DND-41 (cell line): Measurements from ENCODE around the gene KCTD21.

Experiments used
- ATAC-seq: fragments of 200-7000 bp; cut with Tn5 transposase; 3 replicates; pipeline ENCODE4 v1.9.1; 2021; ENCODE audit warnings: low read depth; ENCODE audit not compliant: insufficient read depth
- DNase-seq: peaks from one replicate; pipeline ENCODE4 v3.0.0-alpha.2; 2020
- H2AFZ ChIP-seq: 2 replicates; pipeline ENCODE4 v1.6.0; 2012; ENCODE audit warnings: low read depth, low read length
- H3K27ac ChIP-seq: 2 replicates; pipeline ENCODE4 v1.5.1; 2012; ENCODE audit warnings: low read length, inconsistent platforms
- H3K27me3 ChIP-seq: fragments of 200-600 bp; sonication (generic); 2 replicates; pipeline ENCODE4 v1.6.0; 2012; ENCODE audit warnings: low read length, mild to moderate bottlenecking, inconsistent platforms; ENCODE audit not compliant: insufficient read depth, poor library complexity
- H3K36me3 ChIP-seq: 2 replicates; pipeline ENCODE4 v1.5.1; 2012; ENCODE audit warnings: low read length, inconsistent platforms; ENCODE audit not compliant: insufficient read depth
- H3K4me1 ChIP-seq: 2 replicates; pipeline ENCODE4 v1.5.1; 2012; ENCODE audit warnings: mild to moderate bottlenecking, low read length; ENCODE audit not compliant: insufficient read depth
- H3K4me2 ChIP-seq: 2 replicates; pipeline ENCODE4 v1.6.0; 2012; ENCODE audit warnings: mild to moderate bottlenecking, moderate library complexity, low read length, inconsistent platforms; ENCODE audit not compliant: insufficient read depth
- H3K4me3 ChIP-seq, 2 experiments: fragments of 200-600 bp in 1 of 2; shearing (Covaris generic) in 1 of 2; 2 replicates each; pipeline ENCODE4 v1.5.1; 2012 to 2016; ENCODE audit warnings: inconsistent platforms in 2 of 2, low read length in 2 of 2, mild to moderate bottlenecking in 2 of 2, low read depth in 1 of 2, moderate library complexity in 1 of 2
- H3K79me2 ChIP-seq: 2 replicates; pipeline ENCODE4 v1.6.0; 2012; ENCODE audit warnings: low read length, inconsistent platforms; ENCODE audit not compliant: insufficient read depth
- H3K9ac ChIP-seq: 2 replicates; pipeline ENCODE4 v1.6.0; 2012; ENCODE audit warnings: low read depth, mild to moderate bottlenecking, inconsistent platforms, low read length, moderate library complexity
- H3K9me3 ChIP-seq: 2 replicates; pipeline ENCODE4 v1.5.1; 2012; ENCODE audit warnings: low read length, moderate library complexity, mild to moderate bottlenecking, inconsistent platforms; ENCODE audit not compliant: insufficient read depth, severe bottlenecking
- H4K20me1 ChIP-seq: 2 replicates; pipeline ENCODE4 v1.6.0; 2012; ENCODE audit warnings: low read length; ENCODE audit not compliant: insufficient read depth
- CTCF ChIP-seq: IDR thresholded peaks from 2 replicates; pipeline ENCODE4 v1.5.1; 2012; ENCODE audit warnings: borderline replicate concordance, low read length, moderate library complexity, mild to moderate bottlenecking; ENCODE audit not compliant: poor library complexity, severe bottlenecking; ENCODE audit errors: extremely low read depth
- EZH2 ChIP-seq: IDR thresholded peaks from 3 replicates; pipeline ENCODE4 v1.6.1; 2012; ENCODE audit warnings: borderline replicate concordance, low read depth, mild to moderate bottlenecking, moderate library complexity, low read length, inconsistent platforms; ENCODE audit not compliant: severe bottlenecking

KCTD21 gene

DNA sequence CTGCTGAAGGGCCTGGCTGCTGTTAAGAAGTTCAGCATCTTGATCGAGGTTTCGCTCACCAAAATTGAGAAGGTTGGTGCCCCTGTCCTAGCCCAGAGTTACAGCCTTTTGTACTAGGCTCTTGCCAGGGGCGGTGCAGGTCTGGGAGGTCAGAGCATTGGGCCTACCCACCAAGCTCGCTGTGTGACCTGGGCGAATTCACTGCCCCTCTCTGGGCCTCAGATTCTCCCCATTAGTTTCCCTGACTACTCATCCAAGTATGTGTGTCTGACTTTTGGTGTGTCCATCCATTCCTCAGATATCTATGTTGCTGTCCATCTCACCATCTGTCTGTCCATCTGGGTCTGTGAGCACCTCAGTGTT lies 11.2 kb upstream of the KCTD21 start:
- no peak overlapping the region for H3K9ac ChIP-seq
- H3K36me3 ChIP-seq = peaks cover 45% of the 10 kb centered on the region
- no peaks in the 10 kb centered on the region for H3K27me3 ChIP-seq
- peaks cover 44% of the 10 kb centered on the region for H3K4me1 ChIP-seq
- H3K4me2 ChIP-seq = no peak overlapping the region
- H2AFZ ChIP-seq = no peak overlapping the region
- no peak overlapping the region for H3K4me3 ChIP-seq
- peak overlapping the region; percentile 21; the same call in 1 of the 2 replicates for H3K27ac ChIP-seq
- peaks cover 15% of the 10 kb centered on the region for H3K79me2 ChIP-seq
- no peak for DNase-seq
- no peak for TF ChIP-seq EZH2
- TF ChIP-seq CTCF = no peak
- no peak for ATAC-seq
- no peaks in the 10 kb centered on the region for H4K20me1 ChIP-seq
- no peaks in the 10 kb centered on the region for H3K9me3 ChIP-seq

DNA sequence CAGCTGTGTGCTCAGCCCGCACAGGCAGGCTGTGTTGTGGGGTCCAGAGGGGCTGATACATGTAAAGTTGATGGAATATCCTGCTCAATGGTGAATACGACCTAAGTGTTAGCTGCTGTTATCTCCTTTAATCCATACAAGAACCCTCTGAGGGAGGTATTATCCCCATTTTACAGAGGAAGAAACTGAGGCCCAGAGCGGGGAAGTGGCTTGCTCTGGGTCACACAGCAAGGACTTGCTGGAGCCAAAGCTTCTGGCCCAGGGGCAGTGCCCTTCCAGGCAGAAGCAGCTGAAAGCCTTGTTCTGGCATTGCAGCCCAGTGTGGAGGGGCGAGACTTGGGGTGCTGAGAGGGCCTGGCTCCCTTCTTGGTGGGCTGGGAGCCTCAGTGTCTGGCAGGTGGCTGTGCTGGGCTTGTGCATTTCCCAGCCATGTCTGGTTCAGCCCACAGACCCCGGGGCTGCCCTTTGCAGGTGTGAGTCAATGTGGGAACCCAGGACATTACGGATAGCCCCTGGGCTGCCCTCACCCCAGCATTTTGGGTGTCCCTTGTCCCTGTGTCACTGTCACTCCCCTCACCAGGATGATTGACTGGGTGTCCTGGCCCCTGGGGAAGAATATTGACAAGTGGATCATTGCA lies 10.7 kb upstream of the KCTD21 start:
- Histone ChIP-seq H3K4me1 (peaks cover 40% of the 10 kb centered on the region), H3K9me3 (no peaks in the 10 kb centered on the region), H4K20me1 (no peaks in the 10 kb centered on the region), H3K36me3 (peaks cover 47% of the 10 kb centered on the region), H3K4me2 (no peak overlapping the region), H3K4me3 (no peak overlapping the region), H3K27ac (peak overlapping the region; percentile 27; the same call in 1 of the 2 replicates), H2AFZ (no peak overlapping the region), H3K27me3 (no peaks in the 10 kb centered on the region), H3K79me2 (peaks cover 18% of the 10 kb centered on the region), H3K9ac (no peak overlapping the region)
- no peak for ATAC-seq
- TF ChIP-seq EZH2 (no peak), CTCF (no peak)
- no peak for DNase-seq

GRCh38 chr11:78197816-78198215 lies 9.4 kb upstream of the KCTD21 start:
- Histone ChIP-seq H2AFZ (no peak overlapping the region), H3K4me2 (no peak overlapping the region), H4K20me1 (no peaks in the 10 kb centered on the region), H3K27me3 (no peaks in the 10 kb centered on the region), H3K79me2 (peaks cover 21% of the 10 kb centered on the region), H3K27ac (peak overlapping the region; percentile 27; the same call in 1 of the 2 replicates), H3K4me1 (peaks cover 30% of the 10 kb centered on the region), H3K4me3 (no peak overlapping the region), H3K36me3 (peaks cover 48% of the 10 kb centered on the region), H3K9ac (no peak overlapping the region), H3K9me3 (no peaks in the 10 kb centered on the region)
- ATAC-seq (no peak), DNase-seq (no peak)
- no peak for TF ChIP-seq EZH2
- TF ChIP-seq CTCF = no peak
